Measurements from ENCODE around the gene CCDC28B. TPM values are rescaled to one million over a fixed set of nuclear protein-coding genes. Genes with fewer than 3 reads are reported as not detected.

CCDC28B gene
- total and polyA plus RNA-seq, 9 donors: 2.3 to 9.4 (median 6.2) TPM

- TF ChIP-seq POLR2A (IDR thresholded peaks at IDR 0.05) (no peak), EP300 (IDR thresholded peaks at IDR 0.05) (no peak), CTCF (IDR thresholded peaks at IDR 0.05) (no peak)
- Histone ChIP-seq H3K36me3 (no peaks in the 10 kb centered on the region), H3K9me3 (no peaks in the 10 kb centered on the region), H3K4me1 (ENCODE audit: insufficient read depth) (peaks cover 9% of the 10 kb centered on the region), H3K27me3 (no peaks in the 10 kb centered on the region), H3K4me3 (no peak overlapping the region), H3K27ac (no peak overlapping the region)
- intact Hi-C loops (cut with DNase I): loop anchor here in 1 of 4 donors (10.0 kb wide), 1 partner anchor 122 kb away; the partner anchor contains the start of genes FAM229A and TSSK3
- peak in 4 of 5 donors; percentile 42 to 60 (median 50) for DNase-seq
- 17 to 24% (median 23%) methylated on average over 7 of the region's 7 CpGs for WGBS, 3 donors
These were observed 42.0 kb downstream of the CCDC28B start for GRCh38 chr1:32242341-32242851.

- H3K27me3 ChIP-seq: no peaks in the 10 kb centered on the region
- peaks cover 14% of the 10 kb centered on the region for H3K4me1 ChIP-seq (ENCODE audit: insufficient read depth)
- TF ChIP-seq POLR2A (IDR thresholded peaks at IDR 0.05) (no peak), EP300 (IDR thresholded peaks at IDR 0.05) (peak; percentile 71)
- H3K9me3 ChIP-seq: no peaks in the 10 kb centered on the region
- WGBS, 3 donors: 29 to 49% (median 43%) methylated on average over 3 of the region's 3 CpGs
- intact Hi-C loops (cut with DNase I): loop anchor here in 1 of 4 donors (10.0 kb wide), 1 partner anchor 118 kb away; the partner anchor contains the start of genes FAM229A and TSSK3
- no peak within 1 kb of the TSS for H3K4me3 ChIP-seq
- DNase-seq: peak in 1 of 5 donors; percentile 49
- no peaks in the 10 kb centered on the region for H3K36me3 ChIP-seq
- no peak within 1 kb of the TSS for H3K27ac ChIP-seq
These were observed 46.5 kb downstream of the CCDC28B start, which contains the start of gene FAM167B for GRCh38 chr1:32246888-32247273. Gene FAM167B (plus strand): TSS chr1:32247222. CDS start chr1:32247422, 200 bp downstream.

GRCh38 chr1:32247452-32247851 is 47.1 kb downstream of the CCDC28B start:
- no peak for TF ChIP-seq POLR2A (IDR thresholded peaks at IDR 0.05)
- no peak for TF ChIP-seq CTCF (IDR thresholded peaks at IDR 0.05)
- TF ChIP-seq EP300 (IDR thresholded peaks at IDR 0.05): no peak
- Histone ChIP-seq H3K4me3 (no peak overlapping the region), H3K36me3 (no peaks in the 10 kb centered on the region), H3K27ac (no peak overlapping the region), H3K9me3 (no peaks in the 10 kb centered on the region), H3K4me1 (ENCODE audit: insufficient read depth) (peaks cover 14% of the 10 kb centered on the region), H3K27me3 (no peaks in the 10 kb centered on the region)
- WGBS, 3 donors: 74 to 78% (median 77%) methylated on average over 12 of the region's 12 CpGs
- DNase-seq: peak in 3 of 5 donors; percentile 31 to 52 (median 34)
- intact Hi-C loops (cut with DNase I): loop anchor here in 1 of 4 donors (10.0 kb wide), 1 partner anchor 117 kb away; the partner anchor contains the start of genes FAM229A and TSSK3

- peak; percentile 82 to 88 (median 84) for DNase-seq
- TF ChIP-seq POLR2A (IDR thresholded peaks at IDR 0.05) (no peak), EP300 (IDR thresholded peaks at IDR 0.05) (no peak), CTCF (IDR thresholded peaks at IDR 0.05) (peak; percentile 33 to 81 (median 76))
- H3K4me1 ChIP-seq (ENCODE audit: insufficient read depth): peaks cover 12% of the 10 kb centered on the region
- intact Hi-C loops (cut with DNase I): loop anchor here in 1 of 4 donors (10.0 kb wide), 1 partner anchor 117 kb away; the partner anchor contains the start of genes FAM229A and TSSK3
- no peak overlapping the region for H3K4me3 ChIP-seq
- no peaks in the 10 kb centered on the region for H3K27me3 ChIP-seq
- H3K9me3 ChIP-seq: no peaks in the 10 kb centered on the region
- H3K27ac ChIP-seq: no peak overlapping the region
- WGBS, 3 donors: 6 to 11% (median 7%) methylated on average over 14 to 31 of the region's 31 CpGs
- H3K36me3 ChIP-seq: no peaks in the 10 kb centered on the region
These were observed 47.8 kb downstream of the CCDC28B start for GRCh38 chr1:32247983-32248889.

Measured in ovary (tissue), 9 donors.